ENCODE measurements around the gene HOXA3. TPM values are rescaled to one million over a fixed set of nuclear protein-coding genes. Genes with fewer than 3 reads are reported as not detected.

The HOXA3 gene
- total and polyA plus RNA-seq, 9 of the 15 experiments (the other 6 are each of a cell fraction or from before 2014, with no cell fraction given): 0.04 to 0.13 TPM; not detected in 7

DNA sequence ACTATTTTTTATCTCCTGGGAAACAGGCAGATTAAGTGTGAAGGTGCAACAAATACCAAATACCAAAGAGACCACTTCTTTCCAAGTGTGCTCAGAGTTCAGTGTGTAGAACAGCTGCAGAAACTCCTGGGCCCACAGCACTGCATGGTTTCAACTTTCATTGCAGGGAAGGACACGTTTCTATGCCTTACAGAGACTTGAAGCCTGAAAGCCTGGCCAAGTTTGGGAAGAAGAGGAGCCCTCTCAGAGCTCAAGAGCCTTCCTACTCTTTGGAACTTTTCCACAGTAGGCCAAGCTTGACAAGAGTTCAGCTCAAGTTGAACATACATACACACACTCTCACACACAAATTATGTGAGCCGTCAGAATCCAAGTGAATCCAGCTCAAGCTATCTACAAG, 24.3 kb downstream of the HOXA3 start:
- POLR2A ChIA-PET: interaction anchor here (0.8 kb wide), 2 partner anchors 22 to 596 kb away, joined by 3 to 4 read pairs; no protein-coding TSS in a partner anchor
- TF ChIP-seq HSF4 (CRISPR knock-in tag; IDR thresholded peaks at IDR 0.05; ENCODE audit: borderline replicate concordance): no peak
- TF ChIP-seq NUFIP1 (IDR thresholded peaks at IDR 0.05; ENCODE audit: partially characterized antibody): no peak
- TF ChIP-seq, protein P1, sequence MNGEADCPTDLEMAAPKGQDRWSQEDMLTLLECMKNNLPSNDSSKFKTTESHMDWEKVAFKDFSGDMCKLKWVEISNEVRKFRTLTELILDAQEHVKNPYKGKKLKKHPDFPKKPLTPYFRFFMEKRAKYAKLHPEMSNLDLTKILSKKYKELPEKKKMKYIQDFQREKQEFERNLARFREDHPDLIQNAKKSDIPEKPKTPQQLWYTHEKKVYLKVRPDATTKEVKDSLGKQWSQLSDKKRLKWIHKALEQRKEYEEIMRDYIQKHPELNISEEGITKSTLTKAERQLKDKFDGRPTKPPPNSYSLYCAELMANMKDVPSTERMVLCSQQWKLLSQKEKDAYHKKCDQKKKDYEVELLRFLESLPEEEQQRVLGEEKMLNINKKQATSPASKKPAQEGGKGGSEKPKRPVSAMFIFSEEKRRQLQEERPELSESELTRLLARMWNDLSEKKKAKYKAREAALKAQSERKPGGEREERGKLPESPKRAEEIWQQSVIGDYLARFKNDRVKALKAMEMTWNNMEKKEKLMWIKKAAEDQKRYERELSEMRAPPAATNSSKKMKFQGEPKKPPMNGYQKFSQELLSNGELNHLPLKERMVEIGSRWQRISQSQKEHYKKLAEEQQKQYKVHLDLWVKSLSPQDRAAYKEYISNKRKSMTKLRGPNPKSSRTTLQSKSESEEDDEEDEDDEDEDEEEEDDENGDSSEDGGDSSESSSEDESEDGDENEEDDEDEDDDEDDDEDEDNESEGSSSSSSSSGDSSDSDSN (IDR thresholded peaks at IDR 0.05; ENCODE audit: borderline replicate concordance in 1 of 2, low read depth in 2 of 2, low read length in 2 of 2): no peak
- no peak for TF ChIP-seq XRCC4 (IDR thresholded peaks at IDR 0.05; ENCODE audit: extremely low read depth, insufficient read depth, insufficient read length)
- TF ChIP-seq KAT2B (IDR thresholded peaks at IDR 0.05; ENCODE audit: low read depth, low read length): no peak
- TF ChIP-seq HMBOX1 (IDR thresholded peaks at IDR 0.05): no peak
- TF ChIP-seq GABPB1 (CRISPR knock-in tag; IDR thresholded peaks at IDR 0.05): no peak
- no peak for TF ChIP-seq ZNF740 (CRISPR knock-in tag; IDR thresholded peaks at IDR 0.05)
- no peak for TF ChIP-seq ZNF740 (tag; IDR thresholded peaks at IDR 0.05)
- TF ChIP-seq, protein P2, sequence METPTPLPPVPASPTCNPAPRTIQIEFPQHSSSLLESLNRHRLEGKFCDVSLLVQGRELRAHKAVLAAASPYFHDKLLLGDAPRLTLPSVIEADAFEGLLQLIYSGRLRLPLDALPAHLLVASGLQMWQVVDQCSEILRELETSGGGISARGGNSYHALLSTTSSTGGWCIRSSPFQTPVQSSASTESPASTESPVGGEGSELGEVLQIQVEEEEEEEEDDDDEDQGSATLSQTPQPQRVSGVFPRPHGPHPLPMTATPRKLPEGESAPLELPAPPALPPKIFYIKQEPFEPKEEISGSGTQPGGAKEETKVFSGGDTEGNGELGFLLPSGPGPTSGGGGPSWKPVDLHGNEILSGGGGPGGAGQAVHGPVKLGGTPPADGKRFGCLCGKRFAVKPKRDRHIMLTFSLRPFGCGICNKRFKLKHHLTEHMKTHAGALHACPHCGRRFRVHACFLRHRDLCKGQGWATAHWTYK (CRISPR knock-in tag; IDR thresholded peaks at IDR 0.05): no peak
- TF ChIP-seq E4F1 (CRISPR knock-in tag; IDR thresholded peaks at IDR 0.05; ENCODE audit: borderline replicate concordance): no peak
- TF ChIP-seq ZFP91 (CRISPR knock-in tag; IDR thresholded peaks at IDR 0.05): no peak

More for the DNA sequence above, 24.3 kb downstream of the HOXA3 start:
- Histone ChIP-seq H4K20me1 (replicated peaks; ENCODE audit: control insufficient read depth, insufficient read depth, low read length) (no peaks in the 10 kb centered on the region; the same call in 1 of the 2 replicates), H3K36me3 (ENCODE audit: control insufficient read depth, insufficient read depth, low read length) (no peaks in the 10 kb centered on the region), H3K27ac (ENCODE audit: extremely low read depth, low read depth, low read length) (no peak overlapping the region), H3K27me3 (ENCODE audit: control insufficient read depth in 2 of 2, insufficient read depth in 2 of 2, low read length in 2 of 2) (peaks cover 13 to 45% of the 10 kb centered on the region in 2 experiments; a peak in 4 of 5 replicates), H3K4me1 (replicated peaks in 1 of 2; ENCODE audit: control insufficient read depth in 2 of 2, insufficient read depth in 2 of 2, low read length in 2 of 2) (no peaks in the 10 kb centered on the region), H3K9me1 (ENCODE audit: control insufficient read depth, insufficient read depth, low read length) (no peaks in the 10 kb centered on the region), H3K9ac (ENCODE audit: insufficient read depth in 1 of 2, low read depth in 2 of 2, low read length in 2 of 2) (no peak overlapping the region), H3K4me2 (ENCODE audit: insufficient read depth, low read length) (no peak overlapping the region), H3K9me3 (replicated peaks; ENCODE audit: control insufficient read depth, insufficient read depth, low read depth, low read length) (no peaks in the 10 kb centered on the region), H2AFZ (ENCODE audit: low read depth, low read length) (no peak overlapping the region), H3K79me2 (ENCODE audit: control insufficient read depth, insufficient read depth, low read length) (no peaks in the 10 kb centered on the region), H3K4me3 (no peak overlapping the region)
- FAIRE-seq (no peak), ATAC-seq (no peak), DNase-seq (ENCODE audit: extremely low read depth in 1 of 4, low spot score in 3 of 4) (no peak)
- intact Hi-C loops (cut with micrococcal nuclease): no loop called here
- no TSS peak for BruUV-seq (replicated peaks)
- CTCF ChIA-PET (ENCODE audit: low intra/inter-chr PET ratio): no interaction called here
- 0% methylated on average over 2 of the region's 2 CpGs for WGBS (ENCODE audit: insufficient coverage, low coverage, missing lambda C conversion rate)
- in situ Hi-C loops (cut with MboI): loop anchor here (5.0 kb wide), 1 partner anchor 51 kb away; no protein-coding TSS in a partner anchor

Data from K562 (cell line).